ENCODE data around the gene PGS1.

DNA sequence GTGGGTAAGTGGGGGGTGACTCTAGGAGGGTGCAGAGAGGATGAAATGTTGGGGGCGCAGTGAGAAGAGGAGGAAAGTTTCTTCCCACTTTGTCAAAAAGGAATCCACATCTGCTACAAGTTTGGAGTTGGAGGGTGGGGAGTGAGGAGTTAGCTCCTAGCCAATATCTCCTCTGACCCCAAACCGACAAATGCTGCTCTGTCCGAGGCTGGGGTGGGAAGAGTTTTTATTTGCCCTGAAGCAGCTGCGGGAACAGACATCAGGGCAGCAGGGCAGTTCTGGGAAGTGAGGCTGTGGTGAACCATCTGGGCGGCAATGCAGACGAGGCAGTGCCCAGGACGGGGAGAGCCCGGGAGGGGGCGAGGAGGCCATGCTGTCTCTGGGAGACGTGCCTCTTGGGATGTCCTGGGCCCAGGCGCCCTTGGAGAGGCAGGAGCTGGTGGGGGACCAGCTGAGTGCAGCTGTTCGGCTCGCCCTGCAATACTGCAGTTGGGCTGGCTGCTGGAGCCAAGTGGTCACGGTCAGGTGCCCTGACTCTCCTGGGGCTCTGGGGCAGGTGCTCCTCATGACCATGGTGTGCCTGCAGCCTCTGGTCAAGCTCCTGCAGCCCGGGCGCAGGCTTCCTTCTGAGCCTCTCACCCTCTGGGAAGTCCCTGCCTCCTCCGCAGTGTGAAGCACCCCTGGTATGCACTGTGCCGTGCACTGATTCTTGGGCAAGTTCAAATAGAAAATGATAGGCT, 12.2 kb upstream of the PGS1 start:
- no peak for TF ChIP-seq CTCF (IDR thresholded peaks at IDR 0.05)
- TF ChIP-seq POLR2A (IDR thresholded peaks at IDR 0.05): no peak

Data from uterus (tissue), 2 donors.